MCF 10A (cell line): ENCODE data around the gene DNMT3B. TPM values are rescaled to one million over a fixed set of nuclear protein-coding genes. Genes with fewer than 3 reads are reported as not detected.

Experiments used
- BruUV-seq: library from RNA; stranded (reverse); fragments of 400-500 nt; replicated peaks from 2 replicates; lab custom pipeline; 2021; lab: Mats Ljungman, UMichigan
- CTCF ChIA-PET: fragments of 300-600 bp; sonication (Branson Sonifier 250); formaldehyde crosslinking; extraction: SDS; loops from one replicate; lab custom pipeline; 2021; ENCODE audit warnings: antibody characterized with exemption, inconsistent platforms; lab: Yijun Ruan, JAX
- POLR2A ChIA-PET: fragments of 300-600, 350-650 bp; sonication (Branson Sonifier 250); formaldehyde crosslinking; extraction: SDS; loops from one replicate; lab custom pipeline; 2020; ENCODE audit warnings: antibody characterized with exemption, inconsistent platforms; lab: Yijun Ruan, JAX
- DNase-seq: peaks from one replicate; pipeline ENCODE4 v3.0.0-alpha.2; 2018; ENCODE audit not compliant: unreplicated experiment
- H3K27ac Mint-ChIP-seq: one replicate; pipeline ENCODE4 v1.8.0; 2022; ENCODE audit warnings: mild to moderate bottlenecking, low read depth, mixed read lengths; ENCODE audit not compliant: unreplicated experiment
- H3K27me3 Mint-ChIP-seq: one replicate; pipeline ENCODE4 v1.8.0; 2022; ENCODE audit warnings: mixed read lengths; ENCODE audit not compliant: insufficient read depth, unreplicated experiment
- H3K36me3 Mint-ChIP-seq: one replicate; pipeline ENCODE4 v1.8.0; 2022; ENCODE audit warnings: mild to moderate bottlenecking, moderate library complexity, mixed read lengths; ENCODE audit not compliant: insufficient read depth, unreplicated experiment
- H3K4me1 Mint-ChIP-seq: one replicate; pipeline ENCODE4 v1.8.0; 2022; ENCODE audit warnings: mixed read lengths; ENCODE audit not compliant: insufficient read depth, unreplicated experiment
- H3K4me3 Mint-ChIP-seq: one replicate; pipeline ENCODE4 v1.8.0; 2022; ENCODE audit warnings: mild to moderate bottlenecking, moderate library complexity, mixed read lengths; ENCODE audit not compliant: unreplicated experiment
- H3K9me3 Mint-ChIP-seq: one replicate; pipeline ENCODE4 v1.8.0; 2022; ENCODE audit warnings: mixed read lengths; ENCODE audit not compliant: unreplicated experiment
- intact Hi-C: fragments of 100-400 bp; cut with micrococcal nuclease; formaldehyde crosslinking; loops from 2 replicates; pipeline ENCODE4 v1.14.1; 2022
- total RNA-seq: library from RNA; stranded (reverse); gene quantifications from 2 replicates; pipeline ENCODE4 v1.2.3, GENCODE V29; 2022
- TF ChIP-seq, protein P1 (sequence below): fragments of 200-600 bp; IDR thresholded peaks from one replicate; pipeline ENCODE4 v1.8.0; 2022; ENCODE audit warnings: antibody characterized with exemption, mild to moderate bottlenecking; ENCODE audit not compliant: unreplicated experiment

The DNMT3B gene
- total RNA-seq, 1 experiment from 2014 or later: 1.3 TPM

DNA sequence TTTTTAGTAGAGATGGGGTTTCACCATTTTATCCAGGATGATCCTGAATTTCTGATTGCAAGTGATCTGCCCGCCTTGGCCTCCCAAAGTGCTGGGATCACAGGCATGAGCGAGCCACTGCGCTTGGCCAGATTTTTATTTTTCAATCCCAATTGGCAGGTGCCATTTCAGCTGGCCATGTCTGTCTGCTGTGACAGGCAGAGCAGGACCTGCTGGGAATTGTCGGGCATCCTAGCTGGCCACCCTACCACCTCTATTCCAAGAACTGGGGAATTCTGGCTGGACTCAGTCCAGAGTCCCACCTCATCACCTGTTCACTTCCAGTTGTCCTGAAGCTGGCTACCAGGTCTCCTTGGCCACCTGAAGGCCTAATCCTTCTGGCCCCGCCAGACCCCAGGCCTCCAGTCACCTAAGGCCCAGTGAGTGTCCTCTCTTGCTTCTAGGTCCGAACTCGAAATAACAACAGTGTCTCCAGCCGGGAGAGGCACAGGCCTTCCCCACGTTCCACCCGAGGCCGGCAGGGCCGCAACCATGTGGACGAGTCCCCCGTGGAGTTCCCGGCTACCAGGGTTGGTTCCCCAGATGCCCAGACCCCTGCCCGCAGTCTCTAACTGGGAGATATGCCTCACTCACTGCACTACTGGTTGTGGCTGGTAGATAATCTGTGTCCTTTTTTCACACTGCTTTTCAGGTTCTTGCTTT, 24.0 kb downstream of the DNMT3B start:
- Mint-ChIP-seq H3K4me3 (no peak overlapping the region), H3K36me3 (peaks cover 6% of the 10 kb centered on the region), H3K27ac (no peak overlapping the region), H3K9me3 (no peaks in the 10 kb centered on the region), H3K4me1 (no peaks in the 10 kb centered on the region), H3K27me3 (no peaks in the 10 kb centered on the region)
- intact Hi-C loops: no loop called here
- TF ChIP-seq, protein P1, sequence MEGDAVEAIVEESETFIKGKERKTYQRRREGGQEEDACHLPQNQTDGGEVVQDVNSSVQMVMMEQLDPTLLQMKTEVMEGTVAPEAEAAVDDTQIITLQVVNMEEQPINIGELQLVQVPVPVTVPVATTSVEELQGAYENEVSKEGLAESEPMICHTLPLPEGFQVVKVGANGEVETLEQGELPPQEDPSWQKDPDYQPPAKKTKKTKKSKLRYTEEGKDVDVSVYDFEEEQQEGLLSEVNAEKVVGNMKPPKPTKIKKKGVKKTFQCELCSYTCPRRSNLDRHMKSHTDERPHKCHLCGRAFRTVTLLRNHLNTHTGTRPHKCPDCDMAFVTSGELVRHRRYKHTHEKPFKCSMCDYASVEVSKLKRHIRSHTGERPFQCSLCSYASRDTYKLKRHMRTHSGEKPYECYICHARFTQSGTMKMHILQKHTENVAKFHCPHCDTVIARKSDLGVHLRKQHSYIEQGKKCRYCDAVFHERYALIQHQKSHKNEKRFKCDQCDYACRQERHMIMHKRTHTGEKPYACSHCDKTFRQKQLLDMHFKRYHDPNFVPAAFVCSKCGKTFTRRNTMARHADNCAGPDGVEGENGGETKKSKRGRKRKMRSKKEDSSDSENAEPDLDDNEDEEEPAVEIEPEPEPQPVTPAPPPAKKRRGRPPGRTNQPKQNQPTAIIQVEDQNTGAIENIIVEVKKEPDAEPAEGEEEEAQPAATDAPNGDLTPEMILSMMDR: no peak
- no peak for DNase-seq
- no TSS peak for BruUV-seq
- ChIA-PET CTCF (interaction anchor here (0.7 to 2.4 kb wide), 4 partner anchors 8 to 1352 kb away, joined by 3 to 12 read pairs (median 3); no protein-coding TSS in a partner anchor), POLR2A (interaction anchor here (0.6 kb wide), 1 partner anchor 34 kb away, joined by 3 read pairs; no protein-coding TSS in a partner anchor)

DNA sequence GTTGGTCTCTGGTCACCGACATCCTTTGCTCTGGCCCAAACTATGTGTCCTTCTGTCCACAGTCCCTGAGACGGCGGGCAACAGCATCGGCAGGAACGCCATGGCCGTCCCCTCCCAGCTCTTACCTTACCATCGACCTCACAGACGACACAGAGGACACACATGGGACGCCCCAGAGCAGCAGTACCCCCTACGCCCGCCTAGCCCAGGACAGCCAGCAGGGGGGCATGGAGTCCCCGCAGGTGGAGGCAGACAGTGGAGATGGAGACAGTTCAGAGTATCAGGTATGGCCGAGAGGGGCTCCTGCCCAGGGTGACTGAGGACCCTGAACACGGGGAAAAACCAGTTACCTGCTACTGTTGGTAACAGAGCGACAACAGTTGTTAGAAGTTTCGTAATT, 25.0 kb downstream of the DNMT3B start:
- Mint-ChIP-seq H3K36me3 (peaks cover 6% of the 10 kb centered on the region), H3K9me3 (no peaks in the 10 kb centered on the region), H3K4me3 (no peak overlapping the region), H3K27ac (no peak overlapping the region), H3K4me1 (no peaks in the 10 kb centered on the region), H3K27me3 (no peaks in the 10 kb centered on the region)
- intact Hi-C loops: no loop called here
- ChIA-PET CTCF (interaction anchor here (1.1 to 2.4 kb wide), 3 partner anchors 9 to 1351 kb away, joined by 3 to 12 read pairs (median 3); no protein-coding TSS in a partner anchor), POLR2A (interaction anchor here (0.6 to 0.7 kb wide), 3 partner anchors 33 to 149 kb away, joined by 3 read pairs; no protein-coding TSS in a partner anchor)
- no TSS peak for BruUV-seq
- no peak for DNase-seq
- TF ChIP-seq, protein P1: no peak

DNA sequence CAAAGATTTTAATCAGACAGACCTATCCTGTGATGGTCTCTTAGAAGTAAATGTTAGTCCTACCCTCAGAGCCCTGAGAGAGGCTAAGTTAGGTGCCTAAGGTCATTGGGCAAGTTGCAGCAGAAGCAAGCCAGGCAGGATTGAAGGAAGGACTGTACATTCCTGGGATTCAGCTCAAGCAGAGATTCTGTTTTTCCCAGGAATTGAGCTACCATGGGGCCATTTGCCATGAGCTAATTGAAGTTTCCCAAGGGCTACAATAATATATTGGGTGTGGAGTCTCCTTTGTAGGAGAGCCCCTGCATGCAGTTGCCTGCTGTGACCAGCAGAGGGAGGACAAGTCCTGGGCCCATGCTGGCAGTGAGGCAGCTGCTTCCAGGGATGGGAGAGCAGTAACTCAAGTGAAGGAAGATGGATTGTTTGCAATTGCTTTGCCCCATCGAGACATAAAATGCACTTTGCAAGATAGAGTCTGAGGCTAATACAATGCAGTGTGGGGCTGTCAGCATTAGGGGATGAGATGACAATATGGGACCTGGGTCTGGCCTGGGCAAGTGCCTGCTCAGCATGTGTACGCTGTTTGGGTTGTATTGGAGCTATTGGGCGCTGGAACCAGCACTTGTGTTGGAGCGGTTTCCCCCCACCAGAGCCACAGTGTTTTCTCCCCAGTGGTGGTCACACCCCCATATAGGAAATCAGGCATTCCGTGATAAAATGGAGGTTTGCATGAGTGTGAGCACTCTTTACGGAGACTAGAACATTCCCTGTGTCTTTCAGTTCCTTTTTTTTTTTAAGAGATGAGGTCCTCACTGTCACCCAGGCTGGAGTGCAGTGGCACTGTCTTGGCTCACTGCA, 27.9 kb downstream of the DNMT3B start:
- intact Hi-C loops: loop anchor here (1.0 to 5.0 kb wide), 5 partner anchors 104 to 509 kb away; no protein-coding TSS in a partner anchor
- Mint-ChIP-seq H3K27ac (no peak overlapping the region), H3K27me3 (no peaks in the 10 kb centered on the region), H3K36me3 (peaks cover 6% of the 10 kb centered on the region), H3K4me3 (no peak overlapping the region), H3K4me1 (no peaks in the 10 kb centered on the region), H3K9me3 (no peaks in the 10 kb centered on the region)
- TF ChIP-seq, protein P1: peak; percentile 94
- ChIA-PET CTCF (interaction anchor here (0.6 to 4.3 kb wide), 61 partner anchors 9 to 1447 kb away, joined by 3 to 42 read pairs (median 4); partner anchors contain the start of genes C20orf203, DNMT3B, EFCAB8 and MAPRE1), POLR2A (interaction anchor here (1.0 to 1.6 kb wide), 2 partner anchors 9 to 32 kb away, joined by 3 to 4 read pairs; no protein-coding TSS in a partner anchor)
- DNase-seq: peak; percentile 66
- no TSS peak for BruUV-seq

DNA sequence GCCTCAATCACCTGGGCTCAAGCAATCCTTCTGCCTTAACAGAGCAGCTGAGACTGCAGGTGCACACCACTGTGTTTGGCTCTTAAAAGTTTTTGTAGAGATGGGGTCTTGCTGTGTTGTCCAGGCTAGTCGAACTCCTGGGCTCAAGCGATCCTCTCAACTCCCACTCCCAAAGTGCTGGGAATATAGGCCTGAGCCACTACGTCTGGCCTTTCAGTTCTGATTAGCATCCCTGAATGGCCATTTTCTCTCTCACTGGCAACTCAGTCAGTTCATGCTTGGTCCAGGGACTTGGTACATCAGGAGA, 28.5 kb downstream of the DNMT3B start:
- TF ChIP-seq, protein P1: no peak
- Mint-ChIP-seq H3K27ac (no peak overlapping the region), H3K36me3 (peaks cover 6% of the 10 kb centered on the region), H3K4me1 (no peaks in the 10 kb centered on the region), H3K4me3 (no peak overlapping the region), H3K9me3 (no peaks in the 10 kb centered on the region), H3K27me3 (no peaks in the 10 kb centered on the region)
- intact Hi-C loops: loop anchor here (1.0 to 5.0 kb wide), 5 partner anchors 104 to 509 kb away; no protein-coding TSS in a partner anchor
- no TSS peak for BruUV-seq
- ChIA-PET CTCF (interaction anchor here (0.6 to 4.3 kb wide), 36 partner anchors 10 to 510 kb away, joined by 3 to 42 read pairs (median 6); partner anchors contain the start of genes DNMT3B and MAPRE1), POLR2A (interaction anchor here (1.0 to 1.6 kb wide), 2 partner anchors 9 to 32 kb away, joined by 3 to 4 read pairs; no protein-coding TSS in a partner anchor)
- DNase-seq: no peak
